ENCODE measurements around the gene POLDIP2. TPM values are rescaled to one million over a fixed set of nuclear protein-coding genes. Genes with fewer than 3 reads are reported as not detected.

Gene POLDIP2
- total RNA-seq, 2 experiments from 2014 or later, result 88.8 to 89.2 TPM

- TF ChIP-seq CTCF (conservative IDR thresholded peaks at IDR 0.05; ENCODE audit: low read length) (no peak), EZH2phosphoT487 (IDR thresholded peaks at IDR 0.05; ENCODE audit: borderline replicate concordance, low read depth, low read length) (no peak)
- no TSS peak for BruUV-seq (replicated peaks)
- H3K9me2 ChIP-seq (ENCODE audit: insufficient read depth, low read length), result no peaks in the 10 kb centered on the region
- peaks cover 45% of the 10 kb centered on the region for H3K36me3 ChIP-seq (ENCODE audit: insufficient read depth, low read length)
- no peak overlapping the region for H3K4me3 ChIP-seq (ENCODE audit: low read depth, low read length, poor library complexity, severe bottlenecking)
- CTCF ChIA-PET (ENCODE audit: unreplicated experiment), result no interaction called here
- H3K9me3 ChIP-seq (ENCODE audit: low read length), result no peaks in the 10 kb centered on the region
- no peak overlapping the region for H3K27ac ChIP-seq (ENCODE audit: low read depth, low read length, poor library complexity, severe bottlenecking)
- H4K20me1 ChIP-seq (ENCODE audit: insufficient read depth, low read length), result no peaks in the 10 kb centered on the region
- no peak for DNase-seq (ENCODE audit: low spot score)
- H3K79me2 ChIP-seq (ENCODE audit: insufficient read depth, low read depth, low read length), result peaks cover 10% of the 10 kb centered on the region
- H3K4me2 ChIP-seq (ENCODE audit: low read length), result no peak overlapping the region
- no peak overlapping the region for H2AFZ ChIP-seq (ENCODE audit: low read length)
- H3K4me1 ChIP-seq (ENCODE audit: insufficient read depth, low read length, poor library complexity, severe bottlenecking), result peaks cover 6% of the 10 kb centered on the region
- POLR2A ChIA-PET, result no interaction called here
- intact Hi-C loops (cut with micrococcal nuclease; ENCODE audit: unreplicated experiment), result no loop called here
Measured at GRCh38 chr17:28363186-28363585, 5.9 kb upstream of the POLDIP2 start.

- peak overlapping the region; percentile 27 for H3K27ac ChIP-seq (ENCODE audit: low read depth, low read length, poor library complexity, severe bottlenecking)
- ChIA-PET CTCF (ENCODE audit: unreplicated experiment) (no interaction called here), POLR2A (interaction anchor here (0.8 to 3.6 kb wide), 11 partner anchors 8 to 45 kb away, joined by 3 to 22 read pairs (median 3); partner anchors contain the start of genes IFT20, SARM1, TNFAIP1 and VTN)
- intact Hi-C loops (cut with micrococcal nuclease; ENCODE audit: unreplicated experiment), result loop anchor here (1.0 kb wide), 2 partner anchors 13 to 23 kb away; partner anchors contain the start of genes IFT20, SARM1 and TNFAIP1
- peak overlapping the region; percentile 89 for H3K4me3 ChIP-seq (ENCODE audit: low read depth, low read length, poor library complexity, severe bottlenecking)
- peaks cover 33% of the 10 kb centered on the region for H3K79me2 ChIP-seq (ENCODE audit: insufficient read depth, low read depth, low read length)
- peak overlapping the region; percentile 84 for H3K4me2 ChIP-seq (ENCODE audit: low read length)
- peak overlapping the region; percentile 48 for H2AFZ ChIP-seq (ENCODE audit: low read length)
- no peaks in the 10 kb centered on the region for H3K9me2 ChIP-seq (ENCODE audit: insufficient read depth, low read length)
- BruUV-seq (replicated peaks), result no TSS peak
- TF ChIP-seq CTCF (conservative IDR thresholded peaks at IDR 0.05; ENCODE audit: low read length), result no peak
- no peak for TF ChIP-seq EZH2phosphoT487 (IDR thresholded peaks at IDR 0.05; ENCODE audit: borderline replicate concordance, low read depth, low read length)
- no peaks in the 10 kb centered on the region for H3K9me3 ChIP-seq (ENCODE audit: low read length)
- peaks cover 59% of the 10 kb centered on the region for H3K36me3 ChIP-seq (ENCODE audit: insufficient read depth, low read length)
- H4K20me1 ChIP-seq (ENCODE audit: insufficient read depth, low read length), result no peaks in the 10 kb centered on the region
- peak; percentile 23 for DNase-seq (ENCODE audit: low spot score)
- peaks cover 21% of the 10 kb centered on the region for H3K4me1 ChIP-seq (ENCODE audit: insufficient read depth, low read length, poor library complexity, severe bottlenecking)
Measured at GRCh38 chr17:28357901-28358197, 522 bp upstream of the POLDIP2 start.

- H4K20me1 ChIP-seq (ENCODE audit: insufficient read depth, low read length), result no peaks in the 10 kb centered on the region
- no TSS peak for BruUV-seq (replicated peaks)
- intact Hi-C loops (cut with micrococcal nuclease; ENCODE audit: unreplicated experiment), result no loop called here
- no peaks in the 10 kb centered on the region for H3K79me2 ChIP-seq (ENCODE audit: insufficient read depth, low read depth, low read length)
- no peak overlapping the region for H3K4me2 ChIP-seq (ENCODE audit: low read length)
- H3K9me2 ChIP-seq (ENCODE audit: insufficient read depth, low read length), result no peaks in the 10 kb centered on the region
- ChIA-PET CTCF (ENCODE audit: unreplicated experiment) (no interaction called here), POLR2A (interaction anchor here (1.5 kb wide), 1 partner anchor 15 kb away, joined by 3 read pairs; the partner anchor contains the start of gene IFT20)
- no peak overlapping the region for H3K27ac ChIP-seq (ENCODE audit: low read depth, low read length, poor library complexity, severe bottlenecking)
- DNase-seq (ENCODE audit: low spot score), result no peak
- no peaks in the 10 kb centered on the region for H3K9me3 ChIP-seq (ENCODE audit: low read length)
- no peak overlapping the region for H2AFZ ChIP-seq (ENCODE audit: low read length)
- H3K36me3 ChIP-seq (ENCODE audit: insufficient read depth, low read length), result peaks cover 97% of the 10 kb centered on the region
- TF ChIP-seq CTCF (conservative IDR thresholded peaks at IDR 0.05; ENCODE audit: low read length), result no peak
- no peak for TF ChIP-seq EZH2phosphoT487 (IDR thresholded peaks at IDR 0.05; ENCODE audit: borderline replicate concordance, low read depth, low read length)
- peaks cover 1% of the 10 kb centered on the region for H3K4me1 ChIP-seq (ENCODE audit: insufficient read depth, low read length, poor library complexity, severe bottlenecking)
- H3K4me3 ChIP-seq (ENCODE audit: low read depth, low read length, poor library complexity, severe bottlenecking), result no peak overlapping the region
Measured at GRCh38 chr17:28350271-28350670, 7.1 kb downstream of the POLDIP2 start.

Measured in OCI-LY7 (cell line).